Kidney glomerular epithelial cell (primary cell): ENCODE measurements around the gene GLDC.

Experiments used
- DNase-seq: peaks from one replicate; lab custom pipeline; 2025; lab: John Stamatoyannopoulos, UW

Gene GLDC

GRCh38 chr9:6501526-6502210, 143.9 kb downstream of the GLDC start:
- no peak for DNase-seq

- DNase-seq, result peak; percentile 56
These were observed 146.5 kb downstream of the GLDC start for GRCh38 chr9:6498982-6499381.

GRCh38 chr9:6495466-6495865, 150.1 kb downstream of the GLDC start:
- no peak for DNase-seq

- no peak for DNase-seq
These were observed 154.7 kb downstream of the GLDC start for GRCh38 chr9:6490863-6491262.

GRCh38 chr9:6489099-6489498, 156.4 kb downstream of the GLDC start:
- no peak for DNase-seq

GRCh38 chr9:6488395-6488794, 157.1 kb downstream of the GLDC start:
- no peak for DNase-seq

- DNase-seq, result no peak
These were observed 161.3 kb downstream of the GLDC start for GRCh38 chr9:6484210-6484609.
